HG03103 (cell line): ENCODE data around the gene PNMA8B.
"Not testable (repeated sequence)": the region's sequence is repeated elsewhere in the genome, so short reads cannot be mapped to it uniquely, and the experiment has no call there.

Experiments
- ATAC-seq: cut with Tn5 transposase; IDR thresholded peaks from one replicate; pipeline ENCODE4 v1.9.1; 2021; ENCODE audit warnings: low read depth; ENCODE audit not compliant: unreplicated experiment

Gene PNMA8B

DNA sequence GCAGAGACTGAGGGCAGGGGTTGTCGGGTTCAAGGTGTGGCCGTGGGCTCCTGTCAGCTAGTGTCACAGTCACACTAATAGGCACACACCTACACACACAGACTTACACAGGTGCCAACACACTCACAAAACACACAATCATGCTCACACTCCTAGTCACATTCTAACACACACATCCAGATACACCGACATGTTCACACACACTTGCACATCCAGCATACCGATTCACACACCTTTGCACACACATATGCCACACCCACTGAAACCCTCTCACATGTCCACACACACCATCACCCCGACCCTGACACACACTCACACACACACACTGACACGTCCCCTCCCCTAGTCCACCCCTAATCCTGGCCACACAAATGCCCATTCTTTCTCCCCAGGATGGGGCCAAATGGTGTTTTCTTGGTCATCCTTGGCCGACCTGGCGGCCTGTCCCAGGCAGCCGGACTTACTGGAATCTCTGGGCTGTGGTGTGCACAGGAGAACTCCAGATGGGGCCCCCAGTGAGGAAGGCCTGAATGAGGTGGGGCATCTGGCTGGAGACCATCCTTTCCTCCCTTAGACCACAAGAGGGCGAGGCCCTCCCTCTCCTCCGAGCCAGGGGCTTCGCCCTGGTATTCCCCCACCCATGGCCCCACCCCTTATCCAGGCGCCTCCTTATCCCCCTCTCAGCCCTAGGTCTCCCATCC lies 19.1 kb upstream of the PNMA8B start:
- ATAC-seq = no peak

DNA sequence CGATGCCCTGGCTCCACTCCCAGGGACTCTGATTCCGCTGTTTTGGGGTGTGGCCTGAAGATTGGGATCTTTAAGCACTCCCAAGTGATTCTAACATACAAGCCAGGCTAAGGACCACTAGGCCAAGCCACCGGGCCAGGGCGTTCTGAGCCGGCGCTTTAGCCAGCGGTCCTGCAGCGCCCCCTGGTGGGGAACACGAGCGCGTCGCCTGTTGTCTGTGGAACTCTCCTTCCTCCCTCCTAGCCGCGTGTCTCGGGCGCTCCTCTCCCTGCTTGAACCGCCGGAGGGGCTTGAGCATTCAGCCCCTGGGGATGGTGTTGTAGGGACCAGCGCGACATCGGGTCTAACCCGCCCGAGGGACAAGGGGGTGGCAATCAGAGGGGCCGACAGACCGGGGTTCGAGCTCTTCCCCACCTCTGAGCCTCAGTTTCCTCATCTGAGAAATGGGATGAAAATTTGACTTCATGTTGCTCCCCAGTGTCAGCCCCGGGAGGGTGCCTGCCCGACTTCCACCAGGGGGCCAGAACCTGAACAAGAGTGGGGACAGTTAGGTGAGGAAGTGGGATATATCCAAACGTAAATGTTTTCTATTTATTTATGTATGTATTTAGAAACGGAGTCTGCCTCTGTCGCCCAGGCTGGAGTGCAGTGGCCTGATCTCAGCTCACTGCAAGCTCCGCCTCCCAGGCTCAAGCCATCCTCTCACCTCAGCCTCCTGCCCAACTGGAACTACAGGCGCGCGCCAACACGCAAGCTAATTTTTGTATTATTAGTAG lies 18.0 kb upstream of the PNMA8B start:
- ATAC-seq = no peak

GRCh38 chr19:46511237-46511636 lies 15.6 kb upstream of the PNMA8B start:
- ATAC-seq = no peak

- ATAC-seq = no peak
These were observed 12.5 kb upstream of the PNMA8B start for GRCh38 chr19:46508206-46508605.

- ATAC-seq = no peak
These were observed 8.3 kb upstream of the PNMA8B start for GRCh38 chr19:46503848-46504453.

GRCh38 chr19:46502891-46503290 lies 7.2 kb upstream of the PNMA8B start:
- ATAC-seq = no peak

DNA sequence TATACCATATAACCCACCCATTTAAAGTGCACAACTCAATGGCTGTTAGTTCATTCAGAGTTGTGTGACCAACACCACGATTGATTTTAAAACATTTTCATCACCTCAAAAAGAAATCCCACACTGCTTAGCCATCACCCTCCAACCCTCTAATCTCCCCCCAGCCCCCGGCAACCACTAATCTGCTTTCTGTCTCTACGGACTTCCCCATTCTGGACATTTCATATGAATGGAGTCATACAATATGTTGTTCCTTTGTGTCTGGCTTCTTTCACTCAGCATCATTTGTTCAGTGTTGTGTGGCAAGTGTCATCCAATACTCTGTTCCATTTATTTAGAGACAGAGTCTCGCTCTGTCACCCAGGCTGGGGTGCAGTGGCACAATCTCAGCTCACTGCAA lies 4.0 kb upstream of the PNMA8B start:
- no peak for ATAC-seq

DNA sequence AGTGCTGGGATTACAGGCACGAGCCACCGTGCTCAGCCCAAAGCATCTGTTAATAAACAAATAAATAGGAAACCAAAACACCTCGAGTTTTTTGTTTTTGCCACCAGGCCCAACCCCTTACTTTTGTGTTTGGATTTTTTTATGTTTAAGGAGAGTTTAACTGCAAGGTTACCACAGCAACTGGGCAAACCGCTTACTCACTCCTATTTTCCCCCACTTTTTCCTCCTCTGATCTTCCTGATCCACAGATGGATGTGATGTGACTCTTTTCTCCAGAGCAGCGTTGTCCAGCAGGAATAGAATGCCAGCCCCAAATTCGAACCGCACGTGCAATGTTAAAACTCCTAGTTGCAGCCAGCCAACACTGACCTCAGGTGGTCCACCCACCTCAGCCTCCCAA lies 2.1 kb upstream of the PNMA8B start:
- ATAC-seq = no peak

GRCh38 chr19:46496886-46497285 lies 1.2 kb upstream of the PNMA8B start:
- ATAC-seq = not testable (repeated sequence)

DNA sequence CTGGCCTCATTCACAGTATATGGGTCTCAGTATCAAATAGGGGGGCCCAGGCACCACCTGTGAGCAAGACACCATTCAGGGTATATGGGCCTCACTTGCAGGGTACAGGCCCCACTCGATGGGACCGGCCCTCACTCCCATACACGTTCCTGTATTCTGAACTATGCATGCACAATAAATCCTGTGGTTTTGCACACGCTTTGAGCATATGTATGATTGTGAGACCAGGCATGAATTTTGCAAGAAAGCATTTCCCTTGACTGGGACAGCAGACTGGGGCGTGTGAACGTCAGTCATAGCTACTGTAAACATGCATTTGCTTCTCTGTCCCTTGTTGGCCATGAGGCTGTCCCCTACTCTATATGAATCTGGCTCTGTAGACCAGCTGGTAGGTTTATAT lies 637 bp upstream of the PNMA8B start:
- ATAC-seq = no peak

GRCh38 chr19:46494941-46495785 lies 504 bp downstream of the PNMA8B start:
- ATAC-seq = no peak

- ATAC-seq = no peak
These were observed 1.3 kb downstream of the PNMA8B start for GRCh38 chr19:46494146-46494940.

- ATAC-seq = no peak
These were observed 2.2 kb downstream of the PNMA8B start for GRCh38 chr19:46493236-46494145.

GRCh38 chr19:46492841-46493235 lies 2.8 kb downstream of the PNMA8B start:
- ATAC-seq = no peak

- no peak for ATAC-seq
These were observed 3.5 kb downstream of the PNMA8B start for GRCh38 chr19:46491975-46492682.

- ATAC-seq = no peak
These were observed 4.9 kb downstream of the PNMA8B start for GRCh38 chr19:46490774-46491173.

DNA sequence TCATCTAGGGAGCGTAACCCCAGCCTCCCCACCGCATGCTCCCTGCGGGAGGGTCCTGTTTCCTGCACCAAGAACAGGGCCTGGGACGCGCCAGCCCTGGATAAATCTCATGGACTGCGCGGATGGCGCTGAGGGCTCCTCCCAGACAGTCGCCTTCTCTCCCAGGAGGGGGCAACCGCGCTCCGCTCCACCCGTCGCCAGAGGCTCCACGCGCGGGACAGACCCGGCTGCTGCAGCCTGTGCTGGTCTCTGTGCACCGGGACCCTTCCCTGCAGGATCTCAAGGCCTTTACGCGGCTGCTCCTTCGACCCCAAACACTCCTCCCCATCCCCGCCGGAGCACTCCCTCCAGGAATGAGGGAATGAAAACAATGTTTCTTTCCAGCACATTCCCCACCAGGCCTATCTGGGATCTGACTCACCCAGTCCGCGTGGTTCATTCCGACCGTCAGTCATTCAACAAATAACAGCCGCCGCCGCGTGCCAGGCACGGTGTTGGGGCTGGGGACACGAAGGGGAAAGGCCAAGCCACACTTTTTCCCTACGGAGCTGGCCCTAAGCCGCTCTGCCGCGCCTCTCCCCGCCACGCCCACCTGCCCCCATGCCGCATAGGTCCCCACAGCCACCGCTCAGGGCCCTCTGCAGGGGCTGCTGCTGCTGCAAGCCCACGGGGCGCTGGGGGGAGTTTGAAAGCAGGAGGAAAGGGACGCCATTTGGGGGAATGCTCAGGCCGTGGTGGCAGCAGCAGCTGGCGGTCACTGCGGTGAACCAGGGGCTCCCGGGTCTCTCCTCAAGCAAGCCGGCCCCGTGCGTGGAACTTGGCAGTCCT lies 6.0 kb downstream of the PNMA8B start:
- no peak for ATAC-seq

- no peak for ATAC-seq
These were observed 7.1 kb downstream of the PNMA8B start for GRCh38 chr19:46488551-46488950.
